HG02623 (cell line): ENCODE measurements around the gene RAPGEF4.

Experiments
- ATAC-seq: cut with Tn5 transposase; IDR thresholded peaks from one replicate; pipeline ENCODE4 v1.9.1; 2021; ENCODE audit warnings: moderate library complexity; ENCODE audit not compliant: unreplicated experiment

Gene RAPGEF4

GRCh38 chr2:172821370-172822338 is 86.0 kb downstream of the RAPGEF4 start:
- ATAC-seq, result no peak

- ATAC-seq, result no peak
Measured at GRCh38 chr2:172822585-172822984, 86.9 kb downstream of the RAPGEF4 start.

- no peak for ATAC-seq
Measured at GRCh38 chr2:172823261-172823850, 87.7 kb downstream of the RAPGEF4 start.

GRCh38 chr2:172826522-172826921 is 90.9 kb downstream of the RAPGEF4 start:
- ATAC-seq, result no peak

GRCh38 chr2:172829229-172829628 is 93.6 kb downstream of the RAPGEF4 start:
- no peak for ATAC-seq

- ATAC-seq, result no peak
Measured at GRCh38 chr2:172830482-172830881, 94.8 kb downstream of the RAPGEF4 start.

GRCh38 chr2:172833898-172834297 is 98.3 kb downstream of the RAPGEF4 start:
- ATAC-seq, result no peak

GRCh38 chr2:172834881-172835280 is 99.2 kb downstream of the RAPGEF4 start:
- no peak for ATAC-seq

- ATAC-seq, result no peak
Measured at GRCh38 chr2:172836347-172836821, 100.7 kb downstream of the RAPGEF4 start.

- ATAC-seq, result no peak
Measured at GRCh38 chr2:172836827-172837226, 101.2 kb downstream of the RAPGEF4 start.

GRCh38 chr2:172839446-172839845 is 103.8 kb downstream of the RAPGEF4 start:
- no peak for ATAC-seq

GRCh38 chr2:172842511-172843265 is 107.0 kb downstream of the RAPGEF4 start:
- no peak for ATAC-seq

- ATAC-seq, result no peak
Measured at GRCh38 chr2:172843266-172843582, 107.6 kb downstream of the RAPGEF4 start.

- ATAC-seq, result no peak
Measured at GRCh38 chr2:172843902-172844715, 108.5 kb downstream of the RAPGEF4 start.

GRCh38 chr2:172845028-172845630 is 109.5 kb downstream of the RAPGEF4 start:
- ATAC-seq, result no peak

- no peak for ATAC-seq
Measured at GRCh38 chr2:172846551-172846950, 110.9 kb downstream of the RAPGEF4 start.

- ATAC-seq, result no peak
Measured at GRCh38 chr2:172847188-172847587, 111.5 kb downstream of the RAPGEF4 start.

GRCh38 chr2:172848519-172848918 is 112.9 kb downstream of the RAPGEF4 start:
- no peak for ATAC-seq

GRCh38 chr2:172849519-172850217 is 114.0 kb downstream of the RAPGEF4 start:
- ATAC-seq, result no peak

GRCh38 chr2:172855588-172855987 is 119.9 kb downstream of the RAPGEF4 start:
- ATAC-seq, result no peak
